ENCODE measurements around the gene GOLGB1.

GRCh38 chr3:121626495-121626894 lies 123.0 kb downstream of the GOLGB1 start:
- TF ChIP-seq CTCF (IDR thresholded peaks at IDR 0.05; ENCODE audit: insufficient read depth, low read depth, low read length), result no peak
- no peak for TF ChIP-seq EZH2 (IDR thresholded peaks at IDR 0.05; ENCODE audit: insufficient read depth, low read length)

Measured in astrocyte (in vitro differentiated cells and primary cell).